HG03354 (cell line): ENCODE measurements around the gene RAB10.
"Not testable (repeated sequence)": the region's sequence is repeated elsewhere in the genome, so short reads cannot be mapped to it uniquely, and the experiment has no call there.

Source experiments
- ATAC-seq: cut with Tn5 transposase; IDR thresholded peaks from one replicate; pipeline ENCODE4 v1.9.1; 2021; ENCODE audit warnings: mild to moderate bottlenecking; ENCODE audit not compliant: unreplicated experiment, poor library complexity, severe bottlenecking

RAB10 gene

GRCh38 chr2:26139269-26140183 lies 105.6 kb downstream of the RAB10 start:
- no peak for ATAC-seq

DNA sequence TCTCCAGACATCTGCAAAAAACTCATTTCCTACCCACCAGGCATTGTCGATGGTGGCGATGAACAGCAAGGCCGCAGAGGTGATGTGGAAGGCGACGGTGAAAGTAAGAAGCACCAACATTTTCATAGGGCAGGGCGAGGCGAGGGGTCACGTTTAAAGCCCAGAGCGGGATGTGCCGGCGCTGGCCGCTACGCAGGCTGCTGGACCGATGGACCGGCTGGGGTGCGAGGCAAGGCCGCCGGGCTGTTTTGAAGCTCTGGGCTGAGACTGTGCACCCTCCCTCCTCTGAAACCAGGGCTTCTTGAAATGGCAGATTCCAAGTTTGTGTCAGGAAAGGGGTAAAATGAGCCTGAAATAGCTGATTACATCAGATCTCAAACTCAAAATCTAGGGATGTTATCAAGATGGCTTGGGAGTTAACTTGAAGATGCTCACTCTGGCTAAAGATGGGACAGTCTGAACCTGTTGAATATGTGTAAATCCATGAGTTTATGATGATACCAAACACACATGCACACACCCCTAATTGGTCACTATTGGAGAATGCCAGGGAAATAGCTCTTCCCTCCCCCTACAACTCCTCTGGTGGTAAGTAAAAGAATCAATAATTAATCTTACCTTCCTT lies 107.4 kb downstream of the RAB10 start:
- ATAC-seq = no peak

DNA sequence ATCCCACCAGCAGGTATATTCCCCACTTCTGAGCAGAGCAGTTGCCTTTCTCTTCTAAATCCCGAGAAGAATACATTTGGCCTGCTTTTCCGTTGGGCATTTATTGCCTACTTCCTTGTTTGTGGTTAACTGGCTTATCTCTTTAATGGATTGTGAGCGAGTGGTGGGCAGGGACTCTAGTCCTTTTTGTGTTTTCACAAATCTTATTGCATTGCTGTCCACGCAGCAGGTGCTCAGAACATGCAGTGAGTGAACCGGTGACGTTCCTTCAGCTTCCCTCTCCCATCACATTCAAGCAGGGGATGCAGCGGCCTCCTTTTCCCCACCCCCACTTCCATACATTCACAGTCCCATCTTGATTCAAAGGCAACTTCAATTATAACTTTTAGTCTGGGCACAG lies 110.1 kb downstream of the RAB10 start:
- no peak for ATAC-seq

- no peak for ATAC-seq
Measured at GRCh38 chr2:26144953-26145680, 111.2 kb downstream of the RAB10 start.

DNA sequence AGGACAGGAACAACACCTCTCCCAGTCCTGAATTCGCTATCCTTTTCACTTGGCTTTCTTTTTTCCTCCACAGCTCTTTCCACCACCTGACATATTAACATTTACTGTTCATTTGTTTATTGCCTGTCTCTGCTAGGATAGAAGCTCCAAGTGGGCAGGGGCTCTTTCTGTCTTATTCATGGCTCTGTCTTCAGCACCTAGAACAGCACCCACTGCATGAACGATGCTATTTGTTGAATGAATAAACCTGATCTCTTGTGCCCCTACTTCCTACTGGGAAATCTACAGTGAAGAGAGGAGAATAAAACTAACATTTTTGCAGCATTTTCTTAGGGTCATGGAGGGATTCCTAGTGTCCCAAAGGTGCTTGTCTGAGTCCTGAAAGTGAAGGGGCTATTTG lies 114.6 kb downstream of the RAB10 start:
- no peak for ATAC-seq

DNA sequence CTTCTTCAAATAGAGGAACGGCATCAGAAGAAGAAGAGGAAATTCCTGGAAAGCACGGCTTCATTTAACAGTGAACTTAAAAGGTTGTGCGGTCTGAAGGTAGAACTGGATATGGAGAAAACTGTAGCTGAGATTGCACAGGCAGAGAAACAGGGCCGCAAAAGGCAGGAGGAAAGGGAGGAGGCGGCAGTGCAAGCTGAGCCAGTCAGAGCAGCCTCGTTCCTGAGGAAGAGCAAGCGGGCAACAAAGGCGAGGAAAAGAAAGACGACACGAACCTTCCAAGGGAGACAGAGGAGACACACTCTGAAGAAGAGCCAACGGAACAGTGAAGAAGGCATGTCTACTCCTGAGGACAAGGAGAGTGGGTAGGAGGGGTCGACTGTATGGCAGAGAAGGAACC lies 116.4 kb downstream of the RAB10 start:
- ATAC-seq = no peak

GRCh38 chr2:26157580-26157979 lies 123.7 kb downstream of the RAB10 start:
- no peak for ATAC-seq

DNA sequence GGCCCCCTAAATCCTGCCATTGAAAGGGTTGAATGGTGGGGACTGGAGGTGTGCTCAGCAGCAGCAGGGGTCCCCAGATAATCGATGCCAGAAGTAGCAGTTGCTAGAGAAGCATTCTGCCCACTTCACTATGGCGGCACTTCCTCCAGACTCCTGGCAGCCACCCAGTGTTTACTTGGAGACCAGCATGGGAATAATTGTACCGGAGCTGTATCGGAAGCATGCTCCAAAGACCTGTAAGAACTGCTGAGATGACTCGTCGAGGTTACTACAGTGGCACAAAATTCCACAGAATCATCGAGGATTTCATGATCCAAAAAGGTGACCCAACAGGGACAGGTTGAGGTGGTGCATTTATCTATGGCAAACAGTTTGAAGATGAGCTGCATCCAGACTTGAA lies 128.0 kb downstream of the RAB10 start:
- ATAC-seq = no peak

DNA sequence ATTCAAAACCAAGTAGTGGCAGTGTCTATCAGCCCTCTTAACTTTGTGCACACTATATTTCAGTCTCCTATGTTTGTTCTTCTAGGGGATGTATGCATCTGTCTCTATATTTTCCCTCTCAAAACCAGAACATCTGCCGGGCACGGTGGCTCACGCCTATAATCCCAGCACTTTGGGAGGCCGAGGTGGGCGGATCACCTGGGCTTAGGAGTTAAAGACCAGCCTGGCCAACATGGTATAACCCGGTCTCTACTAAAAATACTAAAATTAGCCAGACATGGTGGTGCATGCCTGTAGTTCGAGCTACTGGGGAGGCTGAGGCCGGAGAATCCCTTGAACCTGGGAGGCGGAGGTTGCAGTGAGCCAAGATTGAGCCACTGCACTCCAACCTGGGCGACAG lies 129.1 kb downstream of the RAB10 start:
- no peak for ATAC-seq

GRCh38 chr2:26164231-26164630 lies 130.3 kb downstream of the RAB10 start:
- no peak for ATAC-seq

- ATAC-seq = no peak
Measured at GRCh38 chr2:26164641-26165211, 130.8 kb downstream of the RAB10 start.

- no peak for ATAC-seq
Measured at GRCh38 chr2:26165403-26165802, 131.5 kb downstream of the RAB10 start.

DNA sequence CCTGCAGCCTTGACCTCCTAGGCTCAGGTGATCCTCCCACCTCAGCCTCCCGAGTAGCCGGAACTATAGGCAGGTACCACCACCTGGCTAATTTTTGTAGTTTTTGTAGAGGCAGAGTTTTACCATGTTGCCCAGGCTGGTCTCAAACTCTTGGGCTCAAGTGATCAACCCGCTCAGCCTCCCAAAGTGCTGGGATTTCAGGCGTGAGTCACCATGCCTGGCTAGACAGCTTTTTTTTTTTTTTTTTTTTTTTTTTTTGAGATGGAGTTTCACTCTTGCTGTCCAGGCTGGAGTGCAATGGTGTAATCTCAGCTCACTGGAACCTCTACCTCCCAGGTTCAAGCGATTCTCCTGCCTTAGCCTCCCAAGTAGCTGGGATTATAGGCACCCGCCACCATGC lies 132.7 kb downstream of the RAB10 start:
- not testable (repeated sequence) for ATAC-seq

- no peak for ATAC-seq
Measured at GRCh38 chr2:26168785-26169184, 134.9 kb downstream of the RAB10 start.

DNA sequence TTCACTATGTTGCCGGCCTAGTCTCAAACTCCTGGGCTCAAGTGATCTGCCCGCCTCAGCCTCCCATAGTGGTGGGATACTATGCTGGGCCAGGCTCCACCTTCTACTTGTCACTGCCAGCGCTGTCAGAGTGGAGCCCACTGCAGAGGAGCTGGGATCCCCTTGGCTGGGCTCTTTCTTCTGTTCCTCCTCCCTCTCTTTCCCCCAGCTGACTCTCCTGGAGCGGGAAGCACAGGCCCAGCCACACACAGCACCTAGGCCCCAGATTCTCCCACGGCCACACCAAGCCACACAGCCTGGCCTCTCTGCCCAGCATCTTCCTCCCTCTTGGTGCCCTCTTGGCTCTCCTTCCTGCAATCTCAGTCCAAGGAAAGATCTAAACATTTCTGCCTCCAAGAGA lies 135.3 kb downstream of the RAB10 start:
- no peak for ATAC-seq

DNA sequence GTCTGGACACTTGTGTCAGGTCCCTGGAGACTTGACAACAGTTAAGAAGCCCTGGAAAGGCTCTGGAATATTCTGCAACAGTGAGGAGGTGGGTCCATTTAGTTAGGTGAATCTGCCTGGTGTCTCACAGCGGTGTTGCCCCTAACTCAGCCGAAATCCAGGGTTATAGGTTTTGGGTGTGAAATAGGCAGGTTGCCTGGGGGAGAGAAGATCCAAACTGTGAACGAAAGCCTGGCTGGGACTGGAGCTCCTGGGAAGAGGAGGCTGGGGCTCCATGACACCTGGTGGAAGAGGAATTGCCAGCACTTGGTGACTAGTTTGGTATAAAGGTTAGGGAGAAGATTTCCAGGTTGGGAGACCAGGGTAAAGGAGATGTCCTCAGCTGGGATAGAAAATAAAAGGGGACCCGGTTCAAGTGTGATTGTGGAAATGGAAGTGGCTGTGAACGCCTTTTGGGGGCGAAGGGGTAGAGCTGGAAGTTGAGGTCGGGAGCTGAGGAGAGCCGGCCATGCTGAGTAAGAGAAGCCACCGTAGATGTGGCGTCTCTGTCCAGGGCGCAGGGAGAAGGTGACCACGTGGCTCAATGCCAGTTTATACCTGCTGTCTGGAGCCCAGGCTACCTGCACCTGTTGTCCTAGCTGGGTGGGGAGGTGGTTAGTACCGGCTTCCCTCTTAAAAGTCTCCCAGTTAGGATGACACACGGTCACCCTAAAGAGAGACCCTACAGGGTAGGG lies 136.0 kb downstream of the RAB10 start:
- no peak for ATAC-seq

- no peak for ATAC-seq
Measured at GRCh38 chr2:26170795-26171194, 136.9 kb downstream of the RAB10 start.

DNA sequence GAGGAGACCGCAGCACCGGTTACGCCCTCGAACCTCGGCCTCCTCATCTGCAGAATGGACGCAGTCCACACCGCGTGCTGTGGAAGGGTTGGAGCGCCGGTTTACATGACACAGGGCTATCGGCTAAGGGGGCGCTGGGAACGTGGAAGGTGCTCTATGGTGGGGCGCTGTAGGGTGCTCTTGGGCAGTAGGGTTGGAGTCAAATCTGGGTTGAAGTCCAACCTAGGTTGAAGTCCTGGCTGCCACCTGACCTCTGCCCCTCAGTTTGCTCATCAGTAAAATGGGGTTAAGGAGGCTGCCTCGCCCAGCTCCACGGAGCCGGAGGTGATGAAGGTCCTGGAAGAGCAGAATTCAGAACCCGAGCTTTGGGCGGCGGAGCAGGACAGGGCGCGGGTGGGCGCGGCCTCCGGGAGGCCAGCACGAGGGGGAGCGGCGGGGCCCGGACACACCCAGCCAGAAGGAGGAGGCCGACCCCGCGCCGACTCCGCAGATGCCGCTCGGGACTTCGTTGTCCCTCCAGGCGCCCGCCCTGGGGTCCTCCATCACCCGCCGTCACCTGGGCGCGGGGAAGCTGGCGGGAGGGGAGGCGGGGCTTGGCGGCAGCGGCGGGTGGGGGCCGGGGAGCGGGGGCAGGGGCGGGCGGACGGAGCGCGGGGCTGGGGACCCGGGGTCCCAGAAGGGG lies 138.4 kb downstream of the RAB10 start:
- no peak for ATAC-seq
